Gastroesophageal sphincter (tissue), 4 donors: Measurements from ENCODE around the gene MMADHC. TPM values are rescaled to one million over a fixed set of nuclear protein-coding genes. Genes with fewer than 3 reads are reported as not detected.

Experiments used
- ATAC-seq: fragments of 150-250 bp; one replicate; pipeline ENCODE4 v1.9.1; 2016; ENCODE audit warnings: mild to moderate bottlenecking, moderate library complexity
- H3K27ac ChIP-seq, 4 donors: fragments of 200-600 bp; sonication (generic) in 3 of 4; 1 replicate in 3 of 4; 2 replicates in 1 of 4; pipeline ENCODE4 v1.5.1; 2016 to 2019
- H3K27me3 ChIP-seq: fragments of 200-600 bp; sonication (generic); one replicate; pipeline ENCODE4 v1.5.1; 2019
- H3K36me3 ChIP-seq, 2 donors: fragments of 200-600 bp; sonication (generic); one replicate each; pipeline ENCODE4 v1.5.1; 2019; ENCODE audit warnings: control low read depth in 1 of 2
- H3K4me1 ChIP-seq, 3 donors: fragments of 200-600 bp; sonication (generic); 1 replicate in 2 of 3; 2 replicates in 1 of 3; pipeline ENCODE4 v1.5.1; 2016 to 2019; ENCODE audit warnings: control low read depth in 2 of 3
- H3K4me3 ChIP-seq, 2 donors: fragments of 200-600 bp; sonication (generic); one replicate each; pipeline ENCODE4 v1.5.1; 2019; ENCODE audit warnings: mild to moderate bottlenecking in 1 of 2, moderate library complexity in 1 of 2
- H3K9me3 ChIP-seq, 3 donors: fragments of 200-600 bp; sonication (generic); one replicate each; pipeline ENCODE4 v1.5.1; 2017 to 2019; ENCODE audit warnings: control low read depth in 2 of 3
- EP300 ChIP-seq: sonication (generic); formaldehyde crosslinking; IDR thresholded peaks from one replicate; pipeline ENCODE4 v1.6.1; 2017; ENCODE audit warnings: antibody characterized with exemption, mild to moderate bottlenecking
- POLR2A ChIP-seq, 2 donors: fragments of 450-650 bp; IDR thresholded peaks; one replicate each; pipeline ENCODE4 v1.6.1; 2017; ENCODE audit warnings: antibody characterized with exemption in 2 of 2, mild to moderate bottlenecking in 2 of 2, moderate library complexity in 1 of 2
- POLR2AphosphoS5 ChIP-seq: sonication (generic); formaldehyde crosslinking; IDR thresholded peaks from one replicate; pipeline ENCODE4 v1.6.1; 2017; ENCODE audit warnings: antibody characterized with exemption
- WGBS, 2 donors: methylation state at CpG; one replicate each; pipeline ENCODE4 v1.1.5; 2018; ENCODE audit warnings: low coverage in 1 of 2; 5-methylcytosine and 5-hydroxymethylcytosine counted together
- total RNA-seq, 4 donors: library from RNA; depleted of rRNA; stranded (reverse); fragments of >200 nt; gene quantifications; one replicate each; pipeline ENCODE4 v1.1.0, GENCODE V29; 2016
- TF ChIP-seq, protein P1 (sequence below), 4 experiments: fragments of 200-600 bp in 2 of 4; fragments of 450-650 bp in 2 of 4; sonication (generic) in 1 of 4; IDR thresholded peaks; one replicate each; pipeline ENCODE4 v1.5.1; 2017 to 2019; ENCODE audit warnings: antibody characterized with exemption in 4 of 4, mild to moderate bottlenecking in 2 of 4, moderate library complexity in 2 of 4

The MMADHC gene
- total RNA-seq, 4 donors from 2014 or later: 102 to 226 (median 152) TPM

DNA sequence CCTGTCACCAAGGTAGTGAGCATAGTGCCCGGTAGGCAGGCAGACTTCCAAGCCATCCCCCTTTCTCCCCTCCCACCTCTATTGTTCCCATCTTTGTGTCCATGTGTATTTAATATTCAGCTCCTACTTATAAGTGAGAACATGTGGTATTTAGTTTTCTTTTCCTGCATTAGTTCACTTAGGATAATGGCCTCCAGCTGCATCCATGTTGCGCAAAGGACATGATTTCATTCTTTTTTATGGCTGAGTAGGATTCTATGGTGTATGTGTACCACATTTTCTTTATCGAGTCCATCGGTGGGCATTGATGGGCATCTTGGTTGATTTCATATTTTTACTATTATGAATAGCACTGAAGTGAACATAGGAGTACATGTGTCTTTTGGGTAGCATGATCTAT, 35.3 kb downstream of the MMADHC start:
- WGBS, 2 donors: 91 to 100% methylated on average over 2 to 3 of the region's 4 CpGs
- Histone ChIP-seq H3K36me3 (no peaks in the 10 kb centered on the region), H3K4me1 (no peaks in the 10 kb centered on the region), H3K27me3 (no peaks in the 10 kb centered on the region), H3K4me3 (no peak overlapping the region), H3K9me3 (peaks cover 0 to 5% (median 0%) of the 10 kb centered on the region in 3 donors), H3K27ac (no peak overlapping the region)
- ATAC-seq: no peak
- no peak for TF ChIP-seq EP300
- TF ChIP-seq POLR2A (IDR thresholded peaks at IDR 0.05): no peak
- TF ChIP-seq, protein P1, sequence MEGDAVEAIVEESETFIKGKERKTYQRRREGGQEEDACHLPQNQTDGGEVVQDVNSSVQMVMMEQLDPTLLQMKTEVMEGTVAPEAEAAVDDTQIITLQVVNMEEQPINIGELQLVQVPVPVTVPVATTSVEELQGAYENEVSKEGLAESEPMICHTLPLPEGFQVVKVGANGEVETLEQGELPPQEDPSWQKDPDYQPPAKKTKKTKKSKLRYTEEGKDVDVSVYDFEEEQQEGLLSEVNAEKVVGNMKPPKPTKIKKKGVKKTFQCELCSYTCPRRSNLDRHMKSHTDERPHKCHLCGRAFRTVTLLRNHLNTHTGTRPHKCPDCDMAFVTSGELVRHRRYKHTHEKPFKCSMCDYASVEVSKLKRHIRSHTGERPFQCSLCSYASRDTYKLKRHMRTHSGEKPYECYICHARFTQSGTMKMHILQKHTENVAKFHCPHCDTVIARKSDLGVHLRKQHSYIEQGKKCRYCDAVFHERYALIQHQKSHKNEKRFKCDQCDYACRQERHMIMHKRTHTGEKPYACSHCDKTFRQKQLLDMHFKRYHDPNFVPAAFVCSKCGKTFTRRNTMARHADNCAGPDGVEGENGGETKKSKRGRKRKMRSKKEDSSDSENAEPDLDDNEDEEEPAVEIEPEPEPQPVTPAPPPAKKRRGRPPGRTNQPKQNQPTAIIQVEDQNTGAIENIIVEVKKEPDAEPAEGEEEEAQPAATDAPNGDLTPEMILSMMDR (IDR thresholded peaks at IDR 0.05): no peak
- no peak for TF ChIP-seq POLR2AphosphoS5

GRCh38 chr2:149544692-149545091, 42.9 kb downstream of the MMADHC start:
- WGBS, 2 donors: 70 to 86% methylated on average over 1 of the region's 1 CpG
- no peaks in the 10 kb centered on the region for H3K9me3 ChIP-seq
- no peaks in the 10 kb centered on the region for H3K4me1 ChIP-seq
- H3K27ac ChIP-seq: no peak overlapping the region
- no peak for ATAC-seq
- H3K4me3 ChIP-seq: no peak overlapping the region
- H3K27me3 ChIP-seq: no peaks in the 10 kb centered on the region
- no peaks in the 10 kb centered on the region for H3K36me3 ChIP-seq
- TF ChIP-seq POLR2AphosphoS5 (no peak), POLR2A (IDR thresholded peaks at IDR 0.05) (no peak), EP300 (no peak)
- TF ChIP-seq, protein P1 (IDR thresholded peaks at IDR 0.05): no peak

DNA sequence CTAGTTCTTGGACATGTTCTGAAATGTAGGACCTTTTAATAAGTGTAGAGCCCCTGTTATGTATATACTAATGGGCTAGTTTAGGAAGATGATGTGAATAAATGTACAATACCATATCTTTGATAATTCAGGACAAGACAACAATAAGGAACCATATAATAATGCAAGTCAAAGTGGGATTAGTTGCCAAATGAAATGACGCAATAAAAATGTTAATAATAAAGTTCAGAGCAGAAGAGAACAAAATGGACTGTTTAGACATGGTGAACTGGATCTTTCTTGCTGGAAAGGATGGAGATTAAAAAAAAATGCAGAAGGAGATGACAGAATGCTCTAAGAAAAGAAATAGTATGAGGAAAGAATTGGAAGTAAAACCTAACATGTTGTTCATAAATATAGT, 43.7 kb downstream of the MMADHC start:
- Histone ChIP-seq H3K4me3 (no peak overlapping the region), H3K27ac (no peak overlapping the region), H3K36me3 (no peaks in the 10 kb centered on the region), H3K4me1 (no peaks in the 10 kb centered on the region), H3K9me3 (no peaks in the 10 kb centered on the region), H3K27me3 (no peaks in the 10 kb centered on the region)
- WGBS, 2 donors: 82 to 100% methylated on average over 1 of the region's 1 CpG
- ATAC-seq: no peak
- TF ChIP-seq POLR2A (IDR thresholded peaks at IDR 0.05): no peak
- no peak for TF ChIP-seq POLR2AphosphoS5
- TF ChIP-seq EP300: no peak
- TF ChIP-seq, protein P1 (IDR thresholded peaks at IDR 0.05): no peak

GRCh38 chr2:149540138-149540537, 47.4 kb downstream of the MMADHC start:
- Histone ChIP-seq H3K27me3 (no peaks in the 10 kb centered on the region), H3K4me1 (no peaks in the 10 kb centered on the region), H3K27ac (no peak overlapping the region), H3K4me3 (no peak overlapping the region), H3K36me3 (no peaks in the 10 kb centered on the region), H3K9me3 (no peaks in the 10 kb centered on the region)
- 85% methylated on average over 5 of the region's 5 CpGs; no CpG with 5 or more reads in 1 of the 2 donors for WGBS, 2 donors
- no peak for ATAC-seq
- TF ChIP-seq POLR2A (IDR thresholded peaks at IDR 0.05): no peak
- no peak for TF ChIP-seq EP300
- no peak for TF ChIP-seq POLR2AphosphoS5
- TF ChIP-seq, protein P1 (IDR thresholded peaks at IDR 0.05): no peak

DNA sequence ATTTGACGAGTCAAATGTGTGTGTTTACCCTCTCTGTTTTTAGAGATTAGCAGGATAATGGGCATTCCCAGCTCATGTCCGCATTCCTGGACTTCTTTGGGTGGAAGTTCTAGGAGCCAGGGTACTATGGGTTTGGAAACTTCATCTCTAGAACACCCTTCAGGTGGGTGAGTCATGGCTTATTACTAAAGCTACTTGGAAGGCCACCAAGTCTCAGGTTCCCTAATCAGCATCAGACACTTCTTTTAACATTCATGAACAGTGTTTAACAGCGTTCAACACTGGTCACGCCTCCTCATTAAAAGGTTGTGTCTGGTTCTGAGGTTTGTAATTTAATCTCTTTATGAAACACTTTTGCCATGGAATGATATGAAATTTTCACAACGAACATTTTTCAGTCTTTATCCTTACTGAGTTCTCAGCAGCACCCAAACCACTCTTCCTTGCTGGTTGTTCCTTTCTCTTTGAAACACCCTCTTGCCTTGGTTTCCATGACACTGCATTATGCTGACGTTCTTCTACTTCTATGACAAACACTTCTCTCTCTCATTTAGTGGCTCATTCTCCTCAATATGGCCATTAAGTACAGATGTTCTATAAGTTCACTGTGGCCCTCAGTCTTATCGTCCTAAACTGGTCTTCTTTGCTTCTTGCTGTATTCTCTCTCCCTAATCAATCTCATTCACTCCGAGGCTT, 49.3 kb downstream of the MMADHC start:
- Histone ChIP-seq H3K27me3 (no peaks in the 10 kb centered on the region), H3K27ac (no peak overlapping the region), H3K9me3 (no peaks in the 10 kb centered on the region), H3K4me1 (no peaks in the 10 kb centered on the region), H3K4me3 (no peak overlapping the region), H3K36me3 (no peaks in the 10 kb centered on the region)
- TF ChIP-seq POLR2AphosphoS5 (no peak), POLR2A (IDR thresholded peaks at IDR 0.05) (no peak), EP300 (no peak)
- TF ChIP-seq, protein P1 (IDR thresholded peaks at IDR 0.05): no peak
- ATAC-seq: no peak
- 78 to 94% methylated on average over 5 to 7 of the region's 8 CpGs for WGBS, 2 donors
